ENCODE measurements around the gene SMTN. TPM values are rescaled to one million over a fixed set of nuclear protein-coding genes. Genes with fewer than 3 reads are reported as not detected.

SMTN gene
- total and polyA plus RNA-seq, 3 donors from 2014 or later, result 31.6 to 52.5 (median 50.1) TPM

DNA sequence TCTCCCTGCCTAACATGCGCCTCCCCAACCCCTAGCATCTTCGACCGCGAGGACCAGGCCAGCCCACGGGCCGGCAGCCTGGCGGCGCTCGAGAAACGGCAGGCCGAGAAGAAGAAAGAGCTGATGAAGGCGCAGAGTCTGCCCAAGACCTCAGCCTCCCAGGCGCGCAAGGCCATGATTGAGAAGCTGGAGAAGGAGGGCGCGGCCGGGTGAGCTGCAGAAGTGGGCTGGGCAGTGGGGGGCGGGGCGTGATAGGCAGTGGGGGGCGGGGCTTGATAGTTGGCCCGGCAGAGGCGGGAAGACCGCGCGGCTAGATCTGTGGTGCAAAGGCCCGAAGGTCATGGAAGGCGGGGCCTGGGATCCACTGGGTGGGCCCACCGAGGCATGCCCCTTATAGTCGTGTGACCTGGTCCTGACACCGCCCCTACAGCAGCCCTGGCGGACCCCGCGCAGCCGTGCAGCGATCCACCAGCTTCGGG is 17.6 kb downstream of the SMTN start:
- intact Hi-C loops (cut with DNase I; ENCODE audit: low total_unique reads), result loop anchor here (10.0 kb wide), 1 partner anchor 46 kb away; the partner anchor contains the start of gene PLA2G3
- H3K27ac ChIP-seq, result peak overlapping the region in 1 of 2 donors; percentile 24
- WGBS, 2 donors, result 50 to 53% methylated on average over 25 to 36 of the region's 36 CpGs

DNA sequence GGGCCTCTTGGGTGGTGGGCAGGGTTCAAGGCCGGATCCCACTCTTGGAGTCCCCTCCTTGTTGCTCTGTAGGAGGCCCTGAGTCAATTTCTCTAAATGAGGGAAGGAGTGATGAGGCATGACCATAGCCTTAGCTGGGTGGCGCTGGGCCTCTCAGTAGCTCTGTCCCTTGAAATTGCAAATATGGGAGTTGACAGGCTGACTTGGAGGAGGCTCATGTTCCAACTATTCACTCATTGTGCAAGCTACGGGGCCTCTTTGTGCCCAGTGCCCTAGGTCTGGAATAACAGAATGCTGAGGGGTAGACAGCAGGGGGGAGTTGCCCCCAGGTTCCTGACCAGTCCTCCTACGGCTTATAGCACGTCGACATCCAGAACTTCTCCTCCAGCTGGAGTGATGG is 18.3 kb downstream of the SMTN start:
- intact Hi-C loops (cut with DNase I; ENCODE audit: low total_unique reads), result loop anchor here (10.0 kb wide), 1 partner anchor 45 kb away; the partner anchor contains the start of gene PLA2G3
- H3K27ac ChIP-seq, result no peak overlapping the region
- WGBS, 2 donors, result 73 to 82% methylated on average over 5 to 6 of the region's 6 CpGs
- no peaks in the 10 kb centered on the region for H3K4me1 ChIP-seq
- TF ChIP-seq POLR2A (IDR thresholded peaks at IDR 0.05), result no peak
- TF ChIP-seq, protein P1, sequence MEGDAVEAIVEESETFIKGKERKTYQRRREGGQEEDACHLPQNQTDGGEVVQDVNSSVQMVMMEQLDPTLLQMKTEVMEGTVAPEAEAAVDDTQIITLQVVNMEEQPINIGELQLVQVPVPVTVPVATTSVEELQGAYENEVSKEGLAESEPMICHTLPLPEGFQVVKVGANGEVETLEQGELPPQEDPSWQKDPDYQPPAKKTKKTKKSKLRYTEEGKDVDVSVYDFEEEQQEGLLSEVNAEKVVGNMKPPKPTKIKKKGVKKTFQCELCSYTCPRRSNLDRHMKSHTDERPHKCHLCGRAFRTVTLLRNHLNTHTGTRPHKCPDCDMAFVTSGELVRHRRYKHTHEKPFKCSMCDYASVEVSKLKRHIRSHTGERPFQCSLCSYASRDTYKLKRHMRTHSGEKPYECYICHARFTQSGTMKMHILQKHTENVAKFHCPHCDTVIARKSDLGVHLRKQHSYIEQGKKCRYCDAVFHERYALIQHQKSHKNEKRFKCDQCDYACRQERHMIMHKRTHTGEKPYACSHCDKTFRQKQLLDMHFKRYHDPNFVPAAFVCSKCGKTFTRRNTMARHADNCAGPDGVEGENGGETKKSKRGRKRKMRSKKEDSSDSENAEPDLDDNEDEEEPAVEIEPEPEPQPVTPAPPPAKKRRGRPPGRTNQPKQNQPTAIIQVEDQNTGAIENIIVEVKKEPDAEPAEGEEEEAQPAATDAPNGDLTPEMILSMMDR (IDR thresholded peaks at IDR 0.05), result no peak
- H3K4me3 ChIP-seq, result no peak overlapping the region
- H3K27me3 ChIP-seq, result no peaks in the 10 kb centered on the region
- no peak for DNase-seq
- H3K9me3 ChIP-seq, result no peaks in the 10 kb centered on the region
- no peaks in the 10 kb centered on the region for H3K36me3 ChIP-seq (ENCODE audit: low read depth, missing control alignments)

More for the DNA sequence above, 17.6 kb downstream of the SMTN start:
- TF ChIP-seq POLR2A (IDR thresholded peaks at IDR 0.05), result no peak
- TF ChIP-seq, protein P1 (IDR thresholded peaks at IDR 0.05), result no peak
- no peaks in the 10 kb centered on the region for H3K4me1 ChIP-seq
- H3K9me3 ChIP-seq, result no peaks in the 10 kb centered on the region
- no peaks in the 10 kb centered on the region for H3K27me3 ChIP-seq
- DNase-seq, result peak; percentile 61
- peak overlapping the region in 1 of 2 donors; percentile 10 for H3K4me3 ChIP-seq
- no peaks in the 10 kb centered on the region for H3K36me3 ChIP-seq (ENCODE audit: low read depth, missing control alignments)

DNA sequence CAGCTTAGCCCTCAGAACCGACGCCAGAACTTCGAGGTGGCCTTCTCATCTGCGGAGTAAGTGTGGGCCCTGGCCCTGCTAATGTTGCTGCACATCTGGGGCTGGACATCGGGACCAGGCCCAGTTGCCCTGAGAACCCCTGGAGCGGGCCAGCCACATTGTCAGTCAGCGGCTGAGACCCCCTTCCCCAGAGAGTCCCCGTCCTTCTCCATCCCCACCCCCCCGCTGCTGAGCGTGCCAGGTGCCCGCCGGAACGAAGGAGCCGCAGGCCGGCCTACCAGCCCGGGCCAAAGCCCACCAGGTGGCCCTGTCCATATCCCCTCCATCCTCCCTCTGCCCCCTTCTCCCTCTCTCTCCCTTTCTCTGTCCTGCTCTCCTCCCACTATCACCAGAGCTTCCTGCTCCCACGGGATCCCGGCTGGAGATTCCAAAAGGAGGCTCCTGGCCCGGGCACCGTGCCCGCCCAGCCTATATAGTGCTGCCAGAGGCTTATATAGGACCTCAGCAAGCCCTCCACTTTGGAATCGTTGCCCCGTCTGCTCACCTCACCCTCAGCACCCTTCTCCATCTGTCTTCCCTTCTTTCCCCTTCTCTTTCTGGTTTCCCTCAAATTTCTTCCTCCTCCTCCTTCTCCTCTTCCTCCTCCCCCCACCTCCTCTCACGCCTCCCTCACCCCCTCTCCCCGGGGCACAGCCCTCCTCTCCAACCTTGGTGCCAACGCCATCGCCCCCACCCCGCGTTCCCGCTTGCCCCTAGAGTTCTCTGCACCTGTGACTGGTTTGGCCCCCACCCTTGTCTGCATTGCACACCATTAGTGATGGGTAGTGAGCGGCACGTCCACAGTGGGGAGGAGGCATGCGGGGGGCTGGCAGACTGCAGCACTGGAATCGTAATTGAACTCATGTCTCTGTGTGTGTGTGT is 19.0 kb downstream of the SMTN start:
- no peak for DNase-seq
- H3K4me3 ChIP-seq, result no peak overlapping the region
- 92 to 95% methylated on average over 24 to 34 of the region's 34 CpGs for WGBS, 2 donors
- H3K9me3 ChIP-seq, result no peaks in the 10 kb centered on the region
- no peak overlapping the region for H3K27ac ChIP-seq
- intact Hi-C loops (cut with DNase I; ENCODE audit: low total_unique reads), result loop anchor here (10.0 kb wide), 1 partner anchor 45 kb away; the partner anchor contains the start of gene PLA2G3
- TF ChIP-seq POLR2A (IDR thresholded peaks at IDR 0.05), result no peak
- TF ChIP-seq, protein P1 (IDR thresholded peaks at IDR 0.05), result no peak
- no peaks in the 10 kb centered on the region for H3K36me3 ChIP-seq (ENCODE audit: low read depth, missing control alignments)
- H3K4me1 ChIP-seq, result no peaks in the 10 kb centered on the region
- no peaks in the 10 kb centered on the region for H3K27me3 ChIP-seq

DNA sequence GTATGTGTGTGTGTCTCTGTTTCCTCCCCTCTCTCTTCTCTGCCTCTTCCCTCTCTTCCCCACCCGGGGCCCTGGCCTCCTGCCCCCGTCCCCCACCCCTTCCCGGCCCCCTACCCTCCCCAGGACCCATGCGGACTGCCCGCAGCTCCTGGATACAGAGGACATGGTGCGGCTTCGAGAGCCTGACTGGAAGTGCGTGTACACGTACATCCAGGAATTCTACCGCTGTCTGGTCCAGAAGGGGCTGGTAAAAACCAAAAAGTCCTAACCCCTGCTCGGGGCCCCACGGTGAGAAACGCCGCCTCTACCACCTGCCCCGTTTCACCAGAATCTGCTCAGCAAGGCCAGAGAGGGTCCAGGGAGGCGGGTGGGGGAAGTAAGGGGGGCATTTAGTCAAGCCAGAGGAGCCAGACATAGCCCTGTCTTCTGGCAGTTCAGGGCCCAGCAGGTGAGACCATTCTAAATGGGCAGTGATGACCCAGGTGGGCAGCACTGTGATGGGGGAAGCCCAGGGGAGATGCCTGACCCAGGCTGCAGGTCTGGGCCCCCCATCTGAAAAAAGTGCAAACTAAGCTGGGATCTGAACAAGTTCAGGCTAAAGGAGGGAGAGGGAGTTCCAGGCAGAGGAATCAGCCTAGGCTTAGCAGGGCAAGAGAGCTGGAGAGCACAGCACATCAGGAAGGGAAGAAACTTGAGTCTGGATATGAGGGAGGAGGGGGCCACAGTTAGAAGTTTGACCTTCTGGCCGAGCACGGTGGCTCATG is 19.8 kb downstream of the SMTN start:
- intact Hi-C loops (cut with DNase I; ENCODE audit: low total_unique reads), result no loop called here
- TF ChIP-seq POLR2A (IDR thresholded peaks at IDR 0.05), result no peak
- TF ChIP-seq, protein P1 (IDR thresholded peaks at IDR 0.05), result no peak
- 93 to 94% methylated on average over 15 to 18 of the region's 18 CpGs for WGBS, 2 donors
- H3K4me3 ChIP-seq, result no peak overlapping the region
- no peak overlapping the region for H3K27ac ChIP-seq
- no peaks in the 10 kb centered on the region for H3K4me1 ChIP-seq
- no peaks in the 10 kb centered on the region for H3K9me3 ChIP-seq
- H3K27me3 ChIP-seq, result no peaks in the 10 kb centered on the region
- H3K36me3 ChIP-seq (ENCODE audit: low read depth, missing control alignments), result no peaks in the 10 kb centered on the region
- DNase-seq, result no peak

Measured in testis (tissue), 3 donors.